22Rv1 (cell line): ENCODE data around the gene ATG14.

Experiments used
- H3K27ac ChIP-seq: fragments of 450-650 bp; 2 replicates; pipeline ENCODE4 v1.5.1; 2017
- CTCF ChIP-seq: fragments of 450-650 bp; IDR thresholded peaks from 2 replicates; pipeline ENCODE4 v1.5.1; 2017; ENCODE audit warnings: mild to moderate bottlenecking
- ZFX ChIP-seq: fragments of 450-650 bp; IDR thresholded peaks from 2 replicates; pipeline ENCODE4 v1.6.1; 2017; ENCODE audit warnings: antibody characterized with exemption, borderline replicate concordance

The ATG14 gene

GRCh38 chr14:55418411-55418810, 6.8 kb upstream of the ATG14 start:
- TF ChIP-seq CTCF (no peak), ZFX (no peak)
- no peak overlapping the region for H3K27ac ChIP-seq

GRCh38 chr14:55417955-55418354, 6.3 kb upstream of the ATG14 start:
- H3K27ac ChIP-seq, result no peak overlapping the region
- TF ChIP-seq ZFX, result no peak
- no peak for TF ChIP-seq CTCF

DNA sequence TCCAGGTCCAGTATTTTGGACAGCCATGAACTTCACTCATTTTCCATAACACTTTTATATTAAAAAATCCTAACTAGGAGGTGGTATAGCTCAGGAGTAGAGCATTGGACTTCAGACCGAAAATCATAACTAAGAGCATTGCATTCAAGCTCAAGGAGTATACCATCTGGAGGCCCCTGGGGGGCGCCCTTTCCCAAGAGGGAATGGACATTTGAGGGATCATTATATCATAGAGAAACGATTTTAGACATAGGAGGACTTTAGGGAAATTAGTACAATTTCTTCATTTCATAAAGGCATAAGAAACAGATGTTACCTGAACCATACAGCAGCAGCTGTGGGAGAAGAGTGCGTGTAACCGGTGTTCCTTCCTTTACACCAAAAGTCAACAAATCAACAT, 5.2 kb upstream of the ATG14 start:
- peak; percentile 73 for TF ChIP-seq CTCF
- no peak for TF ChIP-seq ZFX
- H3K27ac ChIP-seq, result no peak overlapping the region

- no peak for TF ChIP-seq CTCF
- TF ChIP-seq ZFX, result no peak
- H3K27ac ChIP-seq, result no peak overlapping the region
Measured at GRCh38 chr14:55414551-55414950, 2.9 kb upstream of the ATG14 start.

- H3K27ac ChIP-seq, result no peak overlapping the region
- no peak for TF ChIP-seq CTCF
- TF ChIP-seq ZFX, result no peak
Measured at GRCh38 chr14:55412676-55413075, 1.0 kb upstream of the ATG14 start.

DNA sequence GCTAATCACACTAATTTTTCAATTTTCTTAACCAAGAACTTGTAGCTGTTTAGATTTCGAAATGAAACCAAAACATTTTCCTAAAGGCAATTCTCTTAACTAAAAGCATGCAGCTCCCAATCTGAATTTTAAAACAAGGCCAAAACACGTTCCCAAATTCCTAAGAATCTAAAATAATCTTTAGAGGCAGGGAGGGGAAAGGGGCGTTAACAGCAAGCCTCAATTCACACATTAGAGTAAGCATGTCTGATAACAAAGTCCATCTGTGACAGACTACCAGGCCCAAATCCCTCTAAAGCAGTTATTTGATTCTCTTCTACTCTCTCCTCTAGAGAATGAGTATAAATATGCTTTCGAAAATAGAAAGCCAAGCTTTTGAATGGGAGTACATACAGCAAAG, 754 bp downstream of the ATG14 start:
- no peak overlapping the region for H3K27ac ChIP-seq
- TF ChIP-seq CTCF (no peak), ZFX (no peak)

DNA sequence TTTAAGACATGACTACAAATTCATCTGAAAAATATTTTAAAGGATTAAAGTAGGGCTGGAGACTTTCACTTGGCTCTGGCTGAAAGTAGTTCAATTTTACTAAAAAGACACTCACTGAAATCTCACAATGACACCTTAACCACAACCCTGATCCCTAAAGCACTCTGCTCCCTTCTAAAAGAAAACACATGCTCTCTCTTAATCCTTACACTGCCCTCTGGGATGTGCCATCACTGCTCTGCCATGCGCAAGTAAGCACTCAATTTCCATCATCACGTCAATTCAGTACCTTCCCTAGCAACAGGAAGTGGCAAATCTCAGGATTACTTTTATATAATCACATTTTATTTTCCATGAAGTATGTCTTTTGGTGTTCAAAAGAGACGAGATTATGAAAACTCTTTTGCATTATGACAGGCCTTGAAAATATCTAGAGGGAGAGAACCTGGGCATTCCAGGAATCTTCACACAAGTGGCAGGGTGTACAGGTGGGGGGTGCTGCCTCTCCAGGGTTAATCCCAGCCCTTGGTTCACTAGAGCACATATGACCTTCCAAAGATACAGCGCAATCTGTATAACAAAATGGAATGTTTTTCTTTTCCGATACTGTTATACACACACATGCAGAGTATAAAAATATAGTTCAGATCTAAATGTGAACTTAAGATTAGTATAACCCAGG, 7.3 kb downstream of the ATG14 start:
- TF ChIP-seq CTCF (no peak), ZFX (no peak)
- H3K27ac ChIP-seq, result no peak overlapping the region
